NCI-H460 (cell line): ENCODE data around the gene GHRL. TPM values are rescaled to one million over a fixed set of nuclear protein-coding genes. Genes with fewer than 3 reads are reported as not detected.
"Not testable (repeated sequence)": the region's sequence is repeated elsewhere in the genome, so short reads cannot be mapped to it uniquely, and the experiment has no call there.

Experiments
- DNase-seq: peaks from one replicate; pipeline ENCODE4 v3.0.0-alpha.2; 2016; ENCODE audit warnings: low read depth; ENCODE audit errors: extremely low read depth
- total RNA-seq: library from RNA; depleted of rRNA; stranded (reverse); fragments of >200 nt; shearing (Covaris generic); gene quantifications from 2 replicates; pipeline ENCODE4 v1.2.3, GENCODE V29; 2014

GHRL gene
- total RNA-seq, 1 experiment from 2014 or later: not detected

GRCh38 chr3:10278501-10278900 lies 14.2 kb downstream of the GHRL start:
- DNase-seq: no peak

GRCh38 chr3:10277115-10277625 lies 15.6 kb downstream of the GHRL start:
- DNase-seq: no peak

DNA sequence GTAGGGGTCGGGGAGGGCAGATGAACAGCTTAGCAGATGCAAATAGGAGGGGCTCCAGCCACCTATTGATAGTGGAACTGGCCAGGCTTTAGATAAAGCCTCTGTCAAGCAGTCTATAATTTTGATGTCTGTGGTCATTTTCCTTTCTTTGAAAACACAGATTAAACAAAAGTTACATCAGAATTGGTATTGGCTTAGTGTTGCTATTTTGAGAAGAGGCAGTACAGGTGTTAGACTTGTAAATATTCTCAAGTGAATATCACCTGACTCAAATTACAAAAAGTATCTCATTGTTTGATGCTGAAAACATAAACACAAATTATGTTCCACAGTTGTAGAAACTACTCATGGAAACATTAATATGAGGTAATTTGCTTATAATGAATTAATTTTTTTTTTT lies 18.1 kb downstream of the GHRL start:
- DNase-seq: no peak

DNA sequence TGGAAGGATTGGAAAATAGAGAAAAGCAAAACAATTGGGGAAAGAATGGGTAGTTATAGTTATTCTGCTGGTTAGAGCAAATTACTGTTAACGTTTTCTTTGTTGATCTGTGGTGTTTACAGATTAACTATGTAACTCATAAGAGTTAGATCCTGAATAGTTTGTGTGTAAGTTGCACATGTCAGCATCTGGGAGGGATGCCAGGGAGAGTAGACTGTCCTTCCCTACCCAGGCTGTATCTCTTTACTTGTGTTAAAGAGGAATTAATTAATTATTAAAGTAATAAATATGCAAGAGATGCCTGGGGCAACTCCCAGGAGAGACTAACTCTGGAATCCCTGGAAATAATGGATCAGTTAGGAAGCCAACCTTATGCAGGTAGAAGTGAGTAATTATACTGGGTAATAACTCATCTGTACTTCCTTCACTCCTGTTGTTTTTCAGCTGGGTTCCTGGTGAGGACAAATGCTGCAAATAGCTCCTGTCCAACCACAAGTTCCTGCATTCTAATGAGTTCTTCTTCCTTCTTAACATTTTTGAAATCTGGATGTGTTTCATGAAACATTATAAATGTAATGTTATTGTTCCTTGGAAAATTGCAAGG lies 18.9 kb downstream of the GHRL start:
- DNase-seq: no peak

DNA sequence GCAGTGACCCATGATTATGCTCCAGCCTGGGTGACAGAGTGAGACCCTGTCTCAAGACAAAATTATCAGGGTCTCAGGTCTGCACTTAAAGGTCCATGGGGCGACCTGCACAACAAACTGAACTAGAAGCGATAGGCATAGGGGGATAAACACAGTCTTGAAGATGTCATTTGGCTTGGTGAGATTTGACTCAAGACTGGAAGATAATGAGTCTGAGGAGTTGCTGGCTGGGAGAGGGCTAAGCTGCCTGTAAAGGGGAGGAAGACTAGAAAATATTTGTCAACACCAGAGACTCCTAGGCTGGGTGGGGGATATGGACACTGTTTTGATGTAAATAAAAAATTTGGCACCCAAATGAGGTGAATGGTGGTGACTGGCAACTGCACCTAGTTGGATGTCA lies 19.8 kb downstream of the GHRL start:
- no peak for DNase-seq

DNA sequence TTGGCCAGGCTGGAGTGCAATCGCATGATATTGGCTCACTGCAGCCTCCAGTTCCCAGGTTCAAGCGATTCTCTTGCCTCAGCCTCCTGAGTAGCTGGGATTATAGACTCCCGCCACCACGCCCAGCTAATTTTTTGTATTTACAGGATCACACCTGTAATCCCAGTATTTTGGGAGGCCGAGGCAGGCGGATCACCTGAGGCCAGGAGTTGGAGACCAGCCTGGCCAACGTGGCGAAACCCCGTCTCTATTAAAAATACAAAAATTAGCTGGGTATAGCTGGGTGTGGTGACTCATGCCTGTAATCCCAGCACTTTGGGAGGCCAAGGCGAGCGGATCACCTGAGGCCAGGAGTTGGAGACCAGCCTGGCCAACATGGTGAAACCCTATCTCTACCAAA lies 20.3 kb downstream of the GHRL start:
- not testable (repeated sequence) for DNase-seq

- DNase-seq: no peak
Measured at GRCh38 chr3:10269443-10269842, 23.3 kb downstream of the GHRL start.

- DNase-seq: no peak
Measured at GRCh38 chr3:10268930-10269329, 23.8 kb downstream of the GHRL start.

- no peak for DNase-seq
Measured at GRCh38 chr3:10268116-10268515, 24.6 kb downstream of the GHRL start.

- not testable (repeated sequence) for DNase-seq
Measured at GRCh38 chr3:10266936-10267335, 25.8 kb downstream of the GHRL start.

- DNase-seq: no peak
Measured at GRCh38 chr3:10265833-10266232, 26.9 kb downstream of the GHRL start.

GRCh38 chr3:10263646-10264363 lies 28.9 kb downstream of the GHRL start:
- DNase-seq: no peak

GRCh38 chr3:10262027-10262426 lies 30.7 kb downstream of the GHRL start:
- DNase-seq: no peak

DNA sequence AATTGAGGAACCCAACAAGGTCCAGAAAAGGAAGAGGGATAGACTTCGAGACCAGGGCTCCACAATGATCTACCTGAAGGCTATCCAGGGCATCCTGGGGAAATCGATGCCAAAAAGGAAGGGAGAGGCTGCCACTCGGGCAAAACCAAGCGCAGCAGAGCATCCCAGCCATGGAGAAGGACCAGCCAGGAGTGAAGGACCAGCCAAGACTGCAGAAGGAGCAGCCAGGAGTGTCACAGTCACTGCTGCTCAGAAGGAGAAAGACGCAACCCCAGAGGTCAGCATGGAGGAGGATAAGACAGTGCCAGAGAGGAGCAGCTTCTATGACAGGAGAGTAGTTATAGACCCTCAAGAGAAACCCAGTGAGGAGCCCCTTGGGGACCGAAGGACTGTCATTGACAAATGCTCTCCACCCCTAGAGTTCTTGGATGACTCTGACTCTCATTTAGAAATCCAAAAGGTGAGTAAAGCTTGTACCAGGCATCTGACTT lies 32.5 kb downstream of the GHRL start:
- DNase-seq: no peak

- no peak for DNase-seq
Measured at GRCh38 chr3:10259798-10260197, 32.9 kb downstream of the GHRL start.

GRCh38 chr3:10259036-10259435 lies 33.7 kb downstream of the GHRL start:
- no peak for DNase-seq

DNA sequence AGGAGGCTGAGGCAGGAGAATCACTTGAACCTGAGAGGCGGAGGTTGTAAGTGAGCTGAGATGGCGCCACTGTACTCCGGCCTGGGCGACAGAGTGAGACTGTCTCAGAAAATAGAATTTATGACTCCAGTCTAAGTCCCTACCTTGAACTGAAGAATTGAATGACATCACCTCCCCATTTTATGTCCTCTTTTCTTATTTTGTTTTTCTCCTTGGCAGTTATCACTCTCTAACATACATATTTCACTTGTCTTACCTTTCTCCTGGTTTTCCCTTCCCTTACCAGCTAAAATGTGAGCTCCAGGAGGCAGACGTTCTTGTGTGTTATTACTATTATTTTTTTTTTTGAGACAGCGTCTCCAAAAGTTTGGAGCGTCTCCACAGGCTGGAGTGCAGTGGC lies 36.9 kb downstream of the GHRL start:
- DNase-seq: no peak

DNA sequence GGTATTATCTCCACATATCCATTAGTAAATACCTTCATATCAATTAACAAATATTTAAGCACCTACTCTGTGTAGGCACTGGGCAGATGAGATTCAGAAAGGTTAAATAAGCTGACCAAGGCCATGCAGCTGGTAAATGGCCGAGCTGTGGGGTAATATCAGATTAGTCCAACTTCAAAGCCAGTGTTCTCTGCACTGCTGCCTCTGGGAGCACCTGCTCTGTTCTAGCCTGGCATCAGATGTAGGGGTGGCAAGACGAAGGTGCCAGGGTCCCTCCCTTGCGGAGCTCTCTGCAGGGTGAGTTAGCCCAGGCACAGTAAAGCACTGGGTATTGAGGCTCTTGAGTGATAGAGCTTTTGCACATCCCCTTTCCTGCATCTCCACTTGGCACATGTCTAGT lies 39.0 kb downstream of the GHRL start:
- DNase-seq: no peak

- DNase-seq: no peak
Measured at GRCh38 chr3:10251006-10251405, 41.7 kb downstream of the GHRL start.

DNA sequence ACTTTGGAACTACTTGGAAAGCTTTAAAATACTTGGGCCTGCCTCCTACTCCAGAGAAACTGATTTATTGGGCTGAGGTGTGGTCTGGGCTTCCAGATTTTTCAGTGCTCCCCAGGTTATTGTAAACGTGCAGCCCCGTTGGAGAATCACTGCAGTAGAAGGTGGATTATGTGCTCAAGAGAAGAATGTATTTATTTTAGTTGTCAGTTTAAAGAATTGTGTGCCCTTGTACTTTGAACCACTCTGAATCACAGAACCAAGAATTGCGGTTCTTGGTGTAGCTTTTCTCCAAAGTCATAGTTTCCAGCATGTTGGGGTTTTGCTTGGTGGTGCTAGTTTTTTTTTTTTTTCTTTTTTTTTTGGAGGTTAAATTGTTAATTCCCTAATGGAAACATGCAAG lies 42.9 kb downstream of the GHRL start:
- no peak for DNase-seq

DNA sequence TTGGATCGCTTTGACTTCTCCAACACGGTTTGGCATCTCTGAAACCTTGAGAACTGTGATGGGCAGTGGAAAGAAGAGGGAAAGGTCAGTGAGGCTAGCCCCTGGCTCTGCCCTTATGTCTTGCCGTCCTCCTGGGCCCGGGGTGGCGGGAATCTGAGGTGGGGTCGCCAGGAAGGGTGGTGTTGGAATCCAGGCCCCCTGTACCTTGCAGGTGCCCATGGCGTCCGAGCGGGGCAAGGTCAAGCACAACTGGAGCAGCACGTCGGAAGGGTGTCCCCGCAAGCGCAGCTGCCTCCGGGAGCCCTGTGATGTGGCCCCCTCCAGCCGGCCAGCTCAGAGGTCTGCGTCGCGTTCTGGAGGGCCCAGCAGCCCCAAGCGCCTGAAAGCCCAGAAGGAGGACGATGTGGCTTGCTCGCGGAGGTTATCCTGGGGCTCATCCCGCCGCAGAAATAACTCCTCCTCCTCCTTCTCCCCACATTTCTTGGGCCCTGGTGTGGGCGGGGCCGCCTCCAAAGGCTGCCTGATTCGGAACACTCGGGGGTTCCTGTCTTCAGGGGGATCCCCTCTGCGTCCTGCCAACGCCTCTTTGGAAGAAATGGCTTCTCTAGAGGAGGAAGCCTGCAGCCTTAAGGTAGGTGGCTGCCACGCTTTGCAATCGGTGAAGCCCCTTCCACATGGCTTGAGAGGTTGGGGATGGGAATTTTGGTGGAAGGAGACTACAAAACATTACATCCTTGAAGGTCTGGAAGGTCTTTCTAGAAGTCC lies 43.6 kb downstream of the GHRL start:
- DNase-seq: no peak
